GM18498 (cell line): ENCODE results near the gene RPL3.

Experiments
- ATAC-seq: cut with Tn5 transposase; IDR thresholded peaks from one replicate; pipeline ENCODE4 v1.9.1; 2021; ENCODE audit warnings: mild to moderate bottlenecking, moderate library complexity; ENCODE audit not compliant: unreplicated experiment

Gene RPL3

DNA sequence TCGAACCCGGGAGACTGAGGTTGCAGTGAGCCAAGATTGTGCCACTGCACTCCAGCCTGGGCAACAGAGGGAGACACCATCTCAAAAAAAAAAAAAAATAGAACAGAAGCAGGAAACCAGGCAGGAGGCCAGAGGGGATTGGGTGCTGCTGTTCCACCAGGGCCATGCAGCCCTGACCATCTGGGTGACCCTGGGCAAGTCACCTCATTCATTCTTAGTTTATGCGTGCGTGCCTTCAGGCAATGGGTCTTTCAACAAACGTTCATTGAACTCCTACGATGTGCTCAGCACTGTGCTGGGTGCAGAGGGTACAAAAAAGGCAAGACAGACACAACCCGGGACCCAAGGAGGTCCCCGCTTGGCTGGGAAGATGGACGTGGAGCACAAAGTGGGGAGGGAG lies 18.3 kb downstream of the RPL3 start:
- no peak for ATAC-seq

DNA sequence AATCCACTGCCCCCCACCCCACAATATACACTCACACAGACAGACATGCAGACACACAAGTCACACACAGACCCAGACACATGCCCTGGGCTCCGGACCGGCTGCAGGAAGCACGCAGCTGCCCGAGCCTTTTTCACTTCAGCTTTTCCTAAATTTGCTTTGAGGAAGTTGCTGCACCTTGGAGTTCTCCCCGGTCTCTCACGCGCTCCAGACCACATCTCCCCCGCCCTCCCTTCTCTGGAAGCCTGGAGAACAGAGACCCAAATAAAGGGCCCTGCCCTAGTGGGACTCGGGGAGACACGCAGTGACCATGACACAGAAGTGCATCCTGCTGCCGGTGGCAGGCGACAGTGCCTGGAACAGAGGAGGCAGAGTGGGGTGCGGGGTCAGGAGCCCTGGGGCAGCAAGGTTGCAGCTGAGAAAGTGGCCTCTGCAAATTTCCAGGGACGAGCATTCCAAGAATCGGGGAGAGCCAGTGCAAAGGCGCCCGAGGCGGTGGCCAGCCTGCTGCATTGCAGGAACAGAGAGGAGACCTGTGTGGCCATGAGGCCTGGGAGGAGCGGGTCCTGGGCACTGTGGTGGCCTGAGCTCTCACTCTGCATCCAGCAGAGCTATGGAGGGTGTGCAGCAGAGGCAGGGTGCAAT lies 19.1 kb downstream of the RPL3 start:
- ATAC-seq, result no peak

- no peak for ATAC-seq
Measured at GRCh38 chr22:39299829-39300178, 19.6 kb downstream of the RPL3 start.

GRCh38 chr22:39298241-39298987 lies 21.0 kb downstream of the RPL3 start:
- no peak for ATAC-seq

GRCh38 chr22:39297490-39298240 lies 21.8 kb downstream of the RPL3 start:
- no peak for ATAC-seq

GRCh38 chr22:39296981-39297489 lies 22.4 kb downstream of the RPL3 start:
- no peak for ATAC-seq

GRCh38 chr22:39296535-39296934 lies 22.9 kb downstream of the RPL3 start:
- no peak for ATAC-seq

- ATAC-seq, result no peak
Measured at GRCh38 chr22:39294571-39295468, 24.6 kb downstream of the RPL3 start.

- no peak for ATAC-seq
Measured at GRCh38 chr22:39293766-39294368, 25.6 kb downstream of the RPL3 start.

- no peak for ATAC-seq
Measured at GRCh38 chr22:39292561-39293074, 26.8 kb downstream of the RPL3 start.

DNA sequence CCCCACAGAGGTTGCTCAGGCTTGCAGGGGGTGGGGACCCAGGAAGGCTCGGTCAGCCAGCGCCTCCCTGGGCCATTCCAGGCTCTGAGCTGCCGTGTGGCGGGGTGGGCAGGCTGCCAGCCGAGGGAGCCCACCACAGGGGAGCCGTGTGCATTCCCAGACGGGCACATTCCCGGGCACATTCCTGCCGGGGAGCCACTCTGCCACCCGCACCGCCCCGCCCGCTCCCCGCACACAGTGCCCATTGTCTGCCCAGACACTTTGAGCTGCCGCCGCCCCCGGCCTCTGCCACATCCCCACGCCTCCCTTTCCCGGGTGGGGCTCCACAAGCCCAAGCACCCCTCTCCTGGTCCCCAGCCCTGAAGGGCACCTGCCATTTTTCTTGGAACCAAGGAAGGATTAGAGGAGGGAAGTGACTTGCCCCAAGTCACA lies 27.4 kb downstream of the RPL3 start:
- no peak for ATAC-seq

GRCh38 chr22:39291523-39291922 lies 27.9 kb downstream of the RPL3 start:
- ATAC-seq, result no peak

GRCh38 chr22:39290724-39291161 lies 28.7 kb downstream of the RPL3 start:
- no peak for ATAC-seq

DNA sequence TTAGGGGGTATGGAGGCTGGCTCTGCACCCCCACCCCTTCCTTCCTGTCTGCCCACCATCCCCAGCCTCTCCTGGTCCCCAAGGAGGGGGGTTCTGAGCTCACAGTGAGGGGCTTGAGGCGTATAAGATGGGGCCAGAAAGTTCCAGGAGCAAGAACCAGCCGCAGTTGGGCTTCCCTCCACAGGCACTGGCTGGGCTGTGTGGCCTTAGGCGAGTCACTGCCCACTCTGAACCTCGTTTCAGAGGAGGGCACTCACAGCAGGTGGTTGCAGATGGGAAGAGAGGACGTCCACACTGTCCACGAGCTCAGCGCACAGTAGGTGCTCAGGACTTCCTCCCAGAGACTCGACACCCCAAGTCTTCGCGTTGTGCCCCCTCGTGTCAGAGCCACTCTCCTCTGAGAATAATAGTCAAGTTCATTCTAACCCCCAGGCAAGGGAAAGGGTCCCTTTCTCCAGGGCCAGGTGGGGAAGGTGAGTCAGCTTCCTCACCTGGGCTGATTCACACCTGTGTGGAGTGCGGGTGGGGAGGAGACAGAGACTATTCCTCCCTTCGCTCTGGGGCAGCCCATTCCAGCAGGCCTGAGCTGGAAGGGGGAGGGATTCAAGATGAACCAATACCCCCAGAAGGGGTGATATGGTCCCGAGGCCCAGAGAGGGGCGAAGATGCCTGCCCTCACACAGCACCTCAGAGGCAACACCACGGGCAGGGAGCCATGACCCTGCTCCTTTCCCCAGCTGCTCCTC lies 29.3 kb downstream of the RPL3 start:
- no peak for ATAC-seq

DNA sequence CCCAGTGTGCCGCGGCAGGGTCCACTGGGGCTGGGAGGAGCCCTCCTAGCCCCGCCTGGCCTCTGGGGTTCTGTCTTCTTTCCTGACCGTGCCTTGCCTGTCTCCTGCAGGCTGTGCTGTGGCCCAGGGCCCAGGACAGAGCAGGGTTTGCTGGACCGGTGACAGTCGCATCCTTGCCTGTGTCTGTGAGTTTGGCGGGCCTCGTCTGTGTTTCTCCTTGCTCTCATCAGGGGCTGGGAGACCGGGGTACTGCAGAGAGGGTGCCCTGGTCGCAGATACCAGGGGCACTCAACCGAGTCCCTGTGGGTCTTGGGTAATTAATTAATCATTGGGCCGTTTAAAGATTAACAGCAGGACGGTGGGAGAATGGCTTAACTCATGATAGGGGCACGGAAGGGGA lies 29.9 kb downstream of the RPL3 start:
- no peak for ATAC-seq

GRCh38 chr22:39288135-39288898 lies 31.1 kb downstream of the RPL3 start:
- ATAC-seq, result no peak

GRCh38 chr22:39287076-39287725 lies 32.2 kb downstream of the RPL3 start:
- no peak for ATAC-seq

GRCh38 chr22:39284983-39285382 lies 34.4 kb downstream of the RPL3 start:
- no peak for ATAC-seq
